ENCODE results near the gene RALBP1.

The RALBP1 gene

GRCh38 chr18:9474983-9475642 lies at the start of gene RALBP1:
Gene RALBP1 (plus strand): TSS chr18:9475513. CDS start chr18:9513046, 37,533 bp downstream.
- TF ChIP-seq FOXM1 (IDR thresholded peaks at IDR 0.05; ENCODE audit: borderline replicate concordance, low read depth) (peak; percentile 34; the same call in 1 of the 2 replicates), YY1 (IDR thresholded peaks at IDR 0.05; ENCODE audit: low read depth) (no peak), EP300 (IDR thresholded peaks at IDR 0.05; ENCODE audit: borderline replicate concordance) (no peak; the same call in 1 of the 2 replicates), TAF1 (IDR thresholded peaks at IDR 0.05; ENCODE audit: low read depth) (peak; percentile 85), REST (IDR thresholded peaks at IDR 0.05; ENCODE audit: low read depth) (no peak; the same call in 1 of the 2 replicates), TCF12 (IDR thresholded peaks at IDR 0.05; ENCODE audit: low read depth) (no peak; the same call in 1 of the 2 replicates), USF1 (IDR thresholded peaks at IDR 0.05) (peak; percentile 31), CREB1 (IDR thresholded peaks at IDR 0.05; ENCODE audit: low read depth) (peak; percentile 78)

GRCh38 chr18:9426753-9427152 lies 48.6 kb upstream of the RALBP1 start:
- TF ChIP-seq TCF12 (IDR thresholded peaks at IDR 0.05; ENCODE audit: low read depth): no peak
- no peak for TF ChIP-seq MAX (IDR thresholded peaks at IDR 0.05)
- no peak for TF ChIP-seq EGR1 (IDR thresholded peaks at IDR 0.05)
- no peak for TF ChIP-seq TAF1 (IDR thresholded peaks at IDR 0.05; ENCODE audit: low read depth)
- no peak for TF ChIP-seq TEAD4 (IDR thresholded peaks at IDR 0.05)
- TF ChIP-seq ZBTB7A (IDR thresholded peaks at IDR 0.05; ENCODE audit: low read depth): no peak
- TF ChIP-seq NFIC (IDR thresholded peaks at IDR 0.05): no peak
- no peak for TF ChIP-seq CEBPB (IDR thresholded peaks at IDR 0.05)
- no peak for TF ChIP-seq USF1 (IDR thresholded peaks at IDR 0.05)
- no peak for TF ChIP-seq REST (IDR thresholded peaks at IDR 0.05; ENCODE audit: low read depth)
- no peak for TF ChIP-seq CREB1 (IDR thresholded peaks at IDR 0.05; ENCODE audit: low read depth)
- no peak for TF ChIP-seq RAD21 (IDR thresholded peaks at IDR 0.05; ENCODE audit: low read depth)

GRCh38 chr18:9428301-9428706 lies 47.0 kb upstream of the RALBP1 start:
- TF ChIP-seq FOXM1 (IDR thresholded peaks at IDR 0.05; ENCODE audit: borderline replicate concordance, low read depth): no peak
- 0 out of 2 replicates have a peak, but pooled peaks have one; percentile 32 for TF ChIP-seq NFIC (IDR thresholded peaks at IDR 0.05)

GRCh38 chr18:9428862-9429661 lies 46.3 kb upstream of the RALBP1 start:
- TF ChIP-seq TCF12 (IDR thresholded peaks at IDR 0.05; ENCODE audit: low read depth) (no peak), YY1 (IDR thresholded peaks at IDR 0.05; ENCODE audit: low read depth) (no peak), RAD21 (IDR thresholded peaks at IDR 0.05; ENCODE audit: low read depth) (no peak), MAX (IDR thresholded peaks at IDR 0.05) (no peak), NFIC (IDR thresholded peaks at IDR 0.05) (no peak), CEBPB (IDR thresholded peaks at IDR 0.05) (no peak), TAF1 (IDR thresholded peaks at IDR 0.05; ENCODE audit: low read depth) (no peak), REST (IDR thresholded peaks at IDR 0.05; ENCODE audit: low read depth) (no peak), EP300 (IDR thresholded peaks at IDR 0.05; ENCODE audit: borderline replicate concordance) (no peak), ZBTB7A (IDR thresholded peaks at IDR 0.05; ENCODE audit: low read depth) (no peak), EGR1 (IDR thresholded peaks at IDR 0.05) (no peak), FOXM1 (IDR thresholded peaks at IDR 0.05; ENCODE audit: borderline replicate concordance, low read depth) (no peak)
